ENCODE results near the gene SMCO2. TPM values are rescaled to one million over a fixed set of nuclear protein-coding genes. Genes with fewer than 3 reads are reported as not detected.

Gene SMCO2
- total RNA-seq, 1 experiment from 2014 or later = 0.20 TPM

GRCh38 chr12:27412047-27412446 is 34.5 kb upstream of the SMCO2 start:
- no peaks in the 10 kb centered on the region for H3K9me3 ChIP-seq (ENCODE audit: control insufficient read depth, low read depth, low read length)
- H3K23ac ChIP-seq (ENCODE audit: insufficient read length, low read depth, low read length) = no peak overlapping the region
- H2AFZ ChIP-seq (ENCODE audit: low read length) = no peak overlapping the region
- no peak overlapping the region for H4K91ac ChIP-seq (ENCODE audit: insufficient read length, low read depth, low read length)
- no peaks in the 10 kb centered on the region for H3K79me1 ChIP-seq (ENCODE audit: insufficient read depth, low read depth, low read length, poor library complexity, severe bottlenecking)
- H3K4ac ChIP-seq (ENCODE audit: low read depth, low read length) = no peak overlapping the region
- no peak overlapping the region for H2BK20ac ChIP-seq (ENCODE audit: low read depth, low read length, poor library complexity, severe bottlenecking)
- no peaks in the 10 kb centered on the region for H4K20me1 ChIP-seq (ENCODE audit: control insufficient read depth, insufficient read depth, insufficient read length)
- no peak overlapping the region for H3K4me2 ChIP-seq (ENCODE audit: insufficient read depth, insufficient read length, low read length)
- DNase-seq = no peak
- no peak overlapping the region for H3K56ac ChIP-seq (ENCODE audit: insufficient read length, low read depth, low read length)
- H3K79me2 ChIP-seq (ENCODE audit: insufficient read depth, low read length) = no peaks in the 10 kb centered on the region
- no peak overlapping the region for H4K5ac ChIP-seq (ENCODE audit: insufficient read length, low read depth, low read length)
- no peak overlapping the region for H2BK120ac ChIP-seq (ENCODE audit: low read depth, low read length, poor library complexity, severe bottlenecking)
- no peak overlapping the region for H3K4me3 Mint-ChIP-seq
- H4K8ac ChIP-seq (replicated peaks; ENCODE audit: insufficient read length, low read depth, low read length) = no peak overlapping the region
- no peaks in the 10 kb centered on the region; the same call in 1 of the 2 replicates for H3K27me3 Mint-ChIP-seq (ENCODE audit: low read depth)
- H3K27ac Mint-ChIP-seq = no peak overlapping the region
- H3K18ac ChIP-seq (ENCODE audit: insufficient read length, low read depth, low read length) = no peak overlapping the region
- no peak overlapping the region for H2BK5ac ChIP-seq (ENCODE audit: insufficient read length, low read length)
- H3K23me2 ChIP-seq (ENCODE audit: insufficient read length, low read depth, low read length, poor library complexity, severe bottlenecking) = no peaks in the 10 kb centered on the region
- no peak for TF ChIP-seq CTCF (conservative IDR thresholded peaks at IDR 0.05)
- H3K36me3 Mint-ChIP-seq (ENCODE audit: insufficient read depth in 1 of 3, low read depth in 3 of 3) = peaks cover 5 to 15% (median 9%) of the 10 kb centered on the region in 3 experiments; a peak in 6 of 7 replicates
- H2BK15ac ChIP-seq (ENCODE audit: low read depth, low read length) = no peak overlapping the region
- H3K4me1 Mint-ChIP-seq = no peaks in the 10 kb centered on the region
- H3K14ac ChIP-seq (ENCODE audit: insufficient read depth, low read length) = no peak overlapping the region
- no peak overlapping the region for H2AK5ac ChIP-seq (ENCODE audit: insufficient read length, low read length)
- H3K4me1 ChIP-seq (ENCODE audit: insufficient read depth, low read length) = no peaks in the 10 kb centered on the region
- no peak overlapping the region for H3K9ac ChIP-seq (ENCODE audit: extremely low read depth, insufficient read length, low read length)
- no peak overlapping the region for H3K27ac ChIP-seq (ENCODE audit: insufficient read length, low read depth, low read length)
- no peaks in the 10 kb centered on the region for H3K27me3 ChIP-seq (ENCODE audit: insufficient read depth, low read length)
- H2BK12ac ChIP-seq (ENCODE audit: insufficient read length, low read depth, low read length) = no peak overlapping the region
- no peak overlapping the region for H3T11ph ChIP-seq (ENCODE audit: low read length)
- H3K9me3 Mint-ChIP-seq = peaks cover 7 to 11% of the 10 kb centered on the region in 2 experiments; a peak in 4 of 5 replicates
